HepG2 (cell line): ENCODE measurements around the gene MAT2A. TPM values are rescaled to one million over a fixed set of nuclear protein-coding genes. Genes with fewer than 3 reads are reported as not detected.
A peak's percentile ranks its signal among the peaks of the same experiment; 100 is the strongest.

Experiments
- BRD4 ChIP-seq: sonication (generic); formaldehyde crosslinking; IDR thresholded peaks from 2 replicates; pipeline ENCODE4 v1.4.0; 2020; ENCODE audit warnings: missing genetic modification reagents
- DRAP1 ChIP-seq: IDR thresholded peaks from 2 replicates; pipeline ENCODE4 v1.6.1; 2016; ENCODE audit warnings: missing genetic modification reagents, missing compliant biosample characterization
- GFI1 ChIP-seq: sonication (generic); formaldehyde crosslinking; IDR thresholded peaks from 2 replicates; pipeline ENCODE4 v1.5.0; 2020; ENCODE audit warnings: missing genetic modification reagents, mild to moderate bottlenecking, borderline replicate concordance
- HIVEP1 ChIP-seq: sonication (generic); formaldehyde crosslinking; IDR thresholded peaks from 2 replicates; pipeline ENCODE4 v1.4.0; 2020; ENCODE audit warnings: mild to moderate bottlenecking, missing genetic modification reagents
- KDM5B ChIP-seq: sonication (generic); formaldehyde crosslinking; IDR thresholded peaks from 2 replicates; pipeline ENCODE4 v1.4.0; 2020; ENCODE audit warnings: missing genetic modification reagents, mild to moderate bottlenecking, borderline replicate concordance
- MBD4 ChIP-seq: IDR thresholded peaks from 2 replicates; pipeline ENCODE4 v1.6.1; 2012; ENCODE audit warnings: low read length, inconsistent platforms, borderline replicate concordance
- MLXIP ChIP-seq: sonication (generic); formaldehyde crosslinking; IDR thresholded peaks from 2 replicates; pipeline ENCODE4 v1.9.0; 2021; ENCODE audit warnings: missing genetic modification reagents, borderline replicate concordance
- PREB ChIP-seq: sonication (generic); formaldehyde crosslinking; IDR thresholded peaks from 2 replicates; pipeline ENCODE4 v1.4.0; 2020; ENCODE audit warnings: missing genetic modification reagents
- PTBP1 ChIP-seq: fragments of 200-400 bp; formaldehyde crosslinking; IDR thresholded peaks from 2 replicates; pipeline ENCODE4 v1.6.1; 2018; ENCODE audit warnings: low read length, low read depth; ENCODE audit not compliant: poor library complexity, severe bottlenecking
- SRSF1 ChIP-seq: fragments of 200-400 bp; formaldehyde crosslinking; optimal IDR thresholded peaks from 2 replicates; pipeline ENCODE3; 2017; ENCODE audit warnings: mild to moderate bottlenecking, low read depth, low read length, moderate library complexity
- U2AF1 ChIP-seq: fragments of 200-400 bp; formaldehyde crosslinking; optimal IDR thresholded peaks from 2 replicates; pipeline ENCODE3; 2017; ENCODE audit warnings: mild to moderate bottlenecking, low read depth, low read length
- ZEB1 ChIP-seq: IDR thresholded peaks from 2 replicates; pipeline ENCODE4 v1.6.1; 2012; ENCODE audit warnings: mild to moderate bottlenecking, low read depth, inconsistent platforms; ENCODE audit not compliant: insufficient replicate concordance
- ZMYM2 ChIP-seq: sonication (generic); formaldehyde crosslinking; IDR thresholded peaks from 2 replicates; pipeline ENCODE4 v1.8.0; 2022; ENCODE audit warnings: mild to moderate bottlenecking, missing genetic modification reagents
- ZNF609 ChIP-seq: sonication (generic); formaldehyde crosslinking; IDR thresholded peaks from 2 replicates; pipeline ENCODE4 v1.4.0; 2020; ENCODE audit warnings: mild to moderate bottlenecking, missing genetic modification reagents, borderline replicate concordance
- ZSCAN5A ChIP-seq: sonication (generic); formaldehyde crosslinking; IDR thresholded peaks from 2 replicates; pipeline ENCODE4 v1.8.0; 2022; ENCODE audit warnings: mild to moderate bottlenecking, missing genetic modification reagents, borderline replicate concordance
- ZZZ3 ChIP-seq: sonication (generic); formaldehyde crosslinking; IDR thresholded peaks from 2 replicates; pipeline ENCODE4 v1.4.0; 2020; ENCODE audit warnings: missing genetic modification reagents, mild to moderate bottlenecking, borderline replicate concordance
- polyA plus RNA-seq, 8 experiments: library from polyadenylated mRNA; depleted of rRNA in 3 of 8; stranded (reverse) in 7 of 8; unstranded in 1 of 8; fragments of >200 nt; fragmentation: Illumina TruSeq in 4 of 8; extraction: Trizol in 4 of 8; gene quantifications; 2 replicates each; pipeline versions ENCODE4 v1.2.1 to v1.2.3, GENCODE V29; 2011 to 2016; ENCODE audit warnings: low read depth in 4 of 8, missing spikeins in 1 of 8, mixed read lengths in 1 of 8; ENCODE audit not compliant: insufficient read depth in 1 of 8
- total RNA-seq, 5 experiments: library from RNA; depleted of rRNA; stranded (reverse); fragments of >200 nt; fragmentation: Illumina TruSeq; extraction: Trizol; gene quantifications; 2 replicates each; pipeline ENCODE4 v1.2.3, GENCODE V29; 2016; ENCODE audit warnings: low read depth in 1 of 5

MAT2A gene
- total and polyA plus RNA-seq, 2 of the 13 experiments (the other 11 are each of a cell fraction or from before 2014, with no cell fraction given) = 155 to 331 TPM

GRCh38 chr2:85584354-85584856 lies 45.4 kb downstream of the MAT2A start, which contains the start of gene VAMP5 (continued):
- TF ChIP-seq MBD4 (no peak), MLXIP (peak; percentile 80), DRAP1 (CRISPR knock-in tag) (peak; percentile 54), U2AF1 (no peak), KDM5B (CRISPR knock-in tag) (peak; percentile 84; the same call in 1 of the 2 replicates), HIVEP1 (CRISPR knock-in tag) (peak; percentile 74; the same call in 1 of the 2 replicates), SRSF1 (peak; percentile 90), PREB (CRISPR knock-in tag) (no peak), ZNF609 (CRISPR knock-in tag) (peak; percentile 74), ZZZ3 (no peak; the same call in 1 of the 2 replicates), GFI1 (no peak), ZSCAN5A (CRISPR knock-in tag) (peak; percentile 48; the same call in 1 of the 2 replicates), ZEB1 (no peak), BRD4 (CRISPR knock-in tag) (peak; percentile 99), ZMYM2 (CRISPR knock-in tag) (0 out of 2 replicates have a peak, but pooled peaks have one; percentile 22), PTBP1 (peak; percentile 82)
